ENCODE measurements around the gene GPR146.
A peak's percentile ranks its signal among the peaks of the same experiment; 100 is the strongest.

The GPR146 gene

DNA sequence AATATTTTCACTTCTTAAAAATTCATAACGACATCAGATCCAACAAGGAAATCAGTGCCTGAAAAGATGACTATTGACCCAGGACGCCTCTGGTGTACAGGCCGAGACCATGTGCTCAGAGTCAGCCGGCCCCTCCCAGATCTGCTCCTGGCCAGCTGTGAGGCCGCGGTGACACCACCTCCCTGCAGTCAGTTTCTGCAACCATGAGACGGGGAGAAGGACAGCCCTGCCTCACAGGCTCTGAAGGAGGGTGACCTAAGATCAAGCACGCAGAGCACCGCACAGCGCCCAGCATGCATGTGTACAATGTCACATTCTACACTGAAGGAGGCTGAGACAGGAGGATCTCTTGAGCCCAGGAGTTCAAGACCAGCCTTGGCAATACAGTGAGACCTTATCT lies 40.9 kb downstream of the GPR146 start:
- no peaks in the 10 kb centered on the region for H3K27me3 Mint-ChIP-seq
- H3K27ac Mint-ChIP-seq = no peak overlapping the region
- no peak overlapping the region for H3K4me3 Mint-ChIP-seq
- no peaks in the 10 kb centered on the region for H3K9me3 Mint-ChIP-seq
- peaks cover 13% of the 10 kb centered on the region for H3K4me1 Mint-ChIP-seq
- no peaks in the 10 kb centered on the region for H3K36me3 Mint-ChIP-seq

DNA sequence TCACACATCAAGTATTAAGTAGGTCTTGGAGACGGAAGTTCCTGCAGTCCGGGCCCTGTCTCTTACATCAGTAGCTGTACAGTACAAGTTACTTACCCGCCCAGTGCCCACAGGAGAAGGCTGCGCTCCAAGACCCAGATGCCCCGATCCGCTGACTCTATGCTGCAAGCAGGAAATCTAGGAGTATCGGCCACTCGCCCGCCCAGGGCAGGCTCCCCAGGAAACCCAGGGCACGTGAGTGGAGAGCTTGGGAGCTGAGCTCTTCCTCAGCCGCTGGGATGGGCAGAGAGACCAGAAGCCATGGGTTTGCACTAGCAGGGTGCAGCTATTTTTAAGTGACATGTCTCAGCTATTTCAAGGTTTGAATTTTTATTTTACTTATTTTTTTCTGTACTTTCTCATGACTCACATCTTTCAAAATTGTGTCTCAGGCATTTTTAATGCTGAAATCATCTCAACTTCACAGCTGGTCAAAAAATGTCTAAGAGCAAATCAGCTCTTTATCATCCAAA lies 41.6 kb downstream of the GPR146 start:
- Mint-ChIP-seq H3K36me3 (no peaks in the 10 kb centered on the region), H3K9me3 (no peaks in the 10 kb centered on the region), H3K4me3 (no peak overlapping the region), H3K27ac (no peak overlapping the region), H3K4me1 (peaks cover 13% of the 10 kb centered on the region), H3K27me3 (no peaks in the 10 kb centered on the region)

DNA sequence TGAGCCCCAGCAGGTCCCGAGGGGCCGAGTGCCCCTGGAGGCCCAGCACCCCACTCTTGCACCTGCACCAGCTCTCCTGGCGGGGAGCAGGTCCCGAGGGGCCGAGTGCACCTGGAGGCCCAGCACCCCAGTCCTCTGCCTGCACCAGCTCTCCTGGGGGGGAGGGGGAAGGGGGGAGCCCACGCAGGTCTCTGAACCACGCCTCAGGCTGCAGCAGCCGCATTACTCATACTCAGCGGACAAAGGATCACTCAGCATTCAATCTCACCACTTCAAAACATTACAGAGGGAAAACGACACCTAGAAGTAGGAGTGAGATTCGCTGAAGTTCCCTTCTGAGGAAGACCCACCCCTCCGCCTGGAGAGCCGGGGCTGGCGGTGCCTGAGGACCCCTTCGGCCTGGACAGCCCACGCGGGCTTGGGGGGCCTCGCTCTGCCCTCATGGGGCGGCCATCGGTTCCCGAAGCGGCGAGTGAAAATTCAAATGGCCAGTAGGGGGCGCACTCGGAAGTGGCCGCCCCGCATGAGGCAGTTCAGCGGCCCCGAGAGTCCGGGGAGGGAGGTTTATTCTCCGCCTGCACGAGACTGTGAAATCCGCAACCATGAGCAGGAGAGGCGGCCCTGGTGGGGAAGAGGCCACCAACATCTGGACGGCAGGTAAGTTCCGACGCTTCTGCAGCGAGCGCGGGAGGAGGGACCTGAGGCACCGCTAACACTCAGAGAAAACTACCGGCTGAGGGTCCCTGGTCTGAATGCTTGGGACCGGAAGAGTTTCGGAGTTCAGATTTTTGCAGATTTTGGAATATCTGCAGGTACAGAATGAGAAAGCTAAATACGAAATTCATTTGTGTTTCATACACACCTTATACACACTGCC lies 42.5 kb downstream of the GPR146 start:
- Mint-ChIP-seq H3K4me1 (peaks cover 13% of the 10 kb centered on the region), H3K4me3 (peak overlapping the region; percentile 58), H3K27me3 (no peaks in the 10 kb centered on the region), H3K36me3 (no peaks in the 10 kb centered on the region), H3K9me3 (no peaks in the 10 kb centered on the region), H3K27ac (peak overlapping the region; percentile 68)

DNA sequence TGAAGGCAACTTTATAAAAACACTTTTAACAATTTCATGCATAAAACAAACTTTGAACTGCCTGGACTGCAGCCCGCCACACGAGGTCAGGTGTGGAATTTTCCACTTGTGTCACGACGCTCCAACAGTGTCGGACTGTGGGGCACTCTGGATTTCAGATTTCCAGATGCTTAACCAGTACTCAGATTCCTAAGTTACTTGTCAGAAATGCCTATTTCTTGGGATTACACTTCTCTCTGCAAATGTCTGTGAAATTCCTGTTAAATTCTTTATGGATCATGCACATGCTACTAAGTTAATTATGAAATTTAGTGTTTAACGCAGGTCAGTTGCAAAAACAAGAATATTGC lies 43.1 kb downstream of the GPR146 start:
- Mint-ChIP-seq H3K4me1 (peaks cover 13% of the 10 kb centered on the region), H3K4me3 (peak overlapping the region; percentile 58), H3K36me3 (no peaks in the 10 kb centered on the region), H3K9me3 (no peaks in the 10 kb centered on the region), H3K27ac (no peak overlapping the region), H3K27me3 (no peaks in the 10 kb centered on the region)

DNA sequence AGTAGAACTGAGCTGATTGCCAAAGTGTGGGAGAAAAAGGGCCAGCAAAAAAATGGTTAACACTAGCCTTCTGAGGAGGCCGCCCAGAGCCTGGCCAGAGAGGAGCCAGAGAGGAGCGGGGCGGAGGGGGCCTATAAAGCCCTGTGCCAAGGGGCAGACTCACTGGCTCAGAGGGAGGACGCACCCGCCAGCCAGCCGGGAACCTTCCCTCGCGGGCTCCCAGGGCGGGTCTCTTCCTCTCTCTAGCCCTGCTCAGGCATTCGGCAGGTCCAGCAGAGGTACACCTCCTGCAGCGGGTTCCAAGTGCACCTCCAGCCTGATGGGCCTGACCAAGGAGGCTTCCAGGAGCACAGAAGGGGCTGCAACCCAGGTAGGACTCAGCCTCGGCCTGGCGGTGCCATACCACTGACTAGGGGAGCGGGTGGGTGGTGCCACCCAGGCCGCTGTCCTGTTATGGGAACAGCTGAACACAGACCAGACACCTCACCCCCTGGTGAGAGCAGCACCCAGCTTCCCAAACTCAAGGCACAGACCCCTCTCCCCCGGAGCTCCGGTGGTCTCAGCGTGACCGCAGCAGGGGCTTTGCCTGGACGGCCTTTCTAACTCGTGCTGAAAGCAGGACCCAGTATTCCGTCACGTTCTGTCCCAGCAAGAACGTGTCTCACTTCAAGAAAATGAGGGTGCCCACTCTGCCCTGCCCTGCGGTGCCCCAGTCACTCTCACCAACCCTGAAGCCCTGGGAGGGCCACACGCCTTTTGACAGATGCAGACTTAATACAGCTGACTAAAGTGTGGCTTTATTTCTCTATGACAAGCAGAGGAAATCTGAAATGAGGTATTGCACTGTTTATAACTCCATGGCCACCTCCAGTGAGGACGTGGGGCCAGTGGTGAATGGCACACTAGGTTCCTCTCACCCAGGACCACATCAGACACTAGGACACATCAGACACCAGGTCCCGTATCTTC lies 43.9 kb downstream of the GPR146 start, which contains the start of gene GPER1:
GPER1 (plus strand) TSS at position 162 of the 969 bp plus-strand sequence. CDS start 3,616 bp downstream, outside the sequence.
- Mint-ChIP-seq H3K27me3 (no peaks in the 10 kb centered on the region), H3K4me1 (peaks cover 13% of the 10 kb centered on the region), H3K4me3 (peak within 1 kb of the TSS; percentile 58), H3K36me3 (no peaks in the 10 kb centered on the region), H3K9me3 (no peaks in the 10 kb centered on the region), H3K27ac (peak within 1 kb of the TSS; percentile 68)

DNA sequence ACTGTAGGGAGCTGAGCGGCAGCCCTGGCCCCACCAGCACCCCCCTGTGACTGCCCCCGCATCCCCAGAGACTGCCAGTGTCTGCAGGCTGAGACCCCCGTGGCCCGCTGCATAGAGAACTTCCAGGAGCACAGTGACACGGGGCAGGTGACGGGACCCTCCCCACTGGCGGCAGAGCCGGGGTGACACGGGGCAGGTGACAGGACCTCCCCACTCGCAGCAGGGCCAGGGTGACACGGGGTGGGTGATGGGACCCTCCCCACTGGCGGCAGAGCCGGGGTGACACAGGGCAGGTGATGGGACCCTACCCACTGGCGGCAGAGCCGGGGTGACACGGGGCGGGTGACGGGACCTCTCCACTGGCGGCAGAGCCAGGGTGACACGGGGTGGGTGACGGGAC lies 45.9 kb downstream of the GPR146 start:
- H3K27ac Mint-ChIP-seq = no peak overlapping the region
- H3K4me1 Mint-ChIP-seq = peaks cover 13% of the 10 kb centered on the region
- H3K36me3 Mint-ChIP-seq = no peaks in the 10 kb centered on the region
- no peaks in the 10 kb centered on the region for H3K9me3 Mint-ChIP-seq
- no peaks in the 10 kb centered on the region for H3K27me3 Mint-ChIP-seq
- H3K4me3 Mint-ChIP-seq = no peak overlapping the region

DNA sequence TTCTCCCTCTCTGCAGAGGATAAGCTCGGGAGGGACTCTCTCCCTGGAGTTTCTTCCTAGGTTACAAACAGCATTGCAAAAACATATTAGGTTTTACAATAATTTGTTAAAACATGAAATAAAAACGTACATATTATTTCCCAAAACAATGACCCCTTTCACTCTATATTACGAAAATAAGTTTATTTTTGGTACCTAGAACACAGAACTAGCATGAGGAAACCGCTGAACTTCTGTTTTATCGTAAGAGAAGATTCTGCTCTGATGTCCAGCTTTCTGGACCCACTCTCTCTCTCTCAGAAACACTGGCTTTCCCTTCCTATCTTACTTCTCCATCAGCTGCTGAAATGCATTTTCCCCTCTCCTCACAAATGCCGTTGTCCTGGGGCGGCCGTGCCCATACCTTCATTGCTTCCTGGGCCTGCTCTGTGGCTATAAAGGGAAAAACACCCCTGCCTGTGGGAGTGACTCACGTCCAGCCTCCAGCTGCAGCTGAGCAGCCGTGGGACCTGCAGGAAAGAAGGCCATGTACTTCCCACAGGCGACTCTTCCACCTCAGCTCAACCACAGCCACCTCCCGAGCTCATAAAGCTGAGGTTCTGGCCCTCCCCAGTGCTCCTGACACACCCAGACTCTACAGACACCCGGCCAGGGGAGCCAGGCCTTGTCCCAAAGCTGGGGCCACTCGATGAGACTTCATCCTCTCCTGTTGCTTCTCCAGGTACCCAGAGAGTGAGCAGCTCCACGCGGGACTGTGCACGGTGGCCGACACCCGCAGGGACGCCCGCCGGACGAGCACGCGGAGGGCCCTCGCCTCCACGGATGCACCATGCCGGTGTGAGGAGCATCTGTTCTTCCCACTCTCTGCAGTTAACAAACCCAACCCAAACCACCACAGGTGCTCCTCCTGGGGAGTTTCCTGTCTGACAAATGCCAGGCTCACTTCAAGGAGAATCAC lies 46.6 kb downstream of the GPR146 start:
- H3K36me3 Mint-ChIP-seq = no peaks in the 10 kb centered on the region
- H3K27me3 Mint-ChIP-seq = no peaks in the 10 kb centered on the region
- H3K27ac Mint-ChIP-seq = no peak overlapping the region
- peaks cover 13% of the 10 kb centered on the region for H3K4me1 Mint-ChIP-seq
- H3K4me3 Mint-ChIP-seq = no peak overlapping the region
- no peaks in the 10 kb centered on the region for H3K9me3 Mint-ChIP-seq

DNA sequence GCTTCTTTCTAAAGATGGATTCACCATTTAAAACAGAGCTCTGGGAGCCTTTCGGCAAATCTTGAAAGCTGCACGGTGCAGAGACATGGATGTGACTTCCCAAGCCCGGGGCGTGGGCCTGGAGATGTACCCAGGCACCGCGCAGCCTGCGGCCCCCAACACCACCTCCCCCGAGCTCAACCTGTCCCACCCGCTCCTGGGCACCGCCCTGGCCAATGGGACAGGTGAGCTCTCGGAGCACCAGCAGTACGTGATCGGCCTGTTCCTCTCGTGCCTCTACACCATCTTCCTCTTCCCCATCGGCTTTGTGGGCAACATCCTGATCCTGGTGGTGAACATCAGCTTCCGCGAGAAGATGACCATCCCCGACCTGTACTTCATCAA lies 47.3 kb downstream of the GPR146 start:
- no peaks in the 10 kb centered on the region for H3K9me3 Mint-ChIP-seq
- no peak overlapping the region for H3K27ac Mint-ChIP-seq
- H3K4me1 Mint-ChIP-seq = peaks cover 11% of the 10 kb centered on the region
- no peaks in the 10 kb centered on the region for H3K36me3 Mint-ChIP-seq
- no peak overlapping the region for H3K4me3 Mint-ChIP-seq
- no peaks in the 10 kb centered on the region for H3K27me3 Mint-ChIP-seq

DNA sequence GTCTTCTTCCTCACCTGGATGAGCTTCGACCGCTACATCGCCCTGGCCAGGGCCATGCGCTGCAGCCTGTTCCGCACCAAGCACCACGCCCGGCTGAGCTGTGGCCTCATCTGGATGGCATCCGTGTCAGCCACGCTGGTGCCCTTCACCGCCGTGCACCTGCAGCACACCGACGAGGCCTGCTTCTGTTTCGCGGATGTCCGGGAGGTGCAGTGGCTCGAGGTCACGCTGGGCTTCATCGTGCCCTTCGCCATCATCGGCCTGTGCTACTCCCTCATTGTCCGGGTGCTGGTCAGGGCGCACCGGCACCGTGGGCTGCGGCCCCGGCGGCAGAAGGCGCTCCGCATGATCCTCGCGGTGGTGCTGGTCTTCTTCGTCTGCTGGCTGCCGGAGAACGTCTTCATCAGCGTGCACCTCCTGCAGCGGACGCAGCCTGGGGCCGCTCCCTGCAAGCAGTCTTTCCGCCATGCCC lies 47.9 kb downstream of the GPR146 start:
- no peaks in the 10 kb centered on the region for H3K27me3 Mint-ChIP-seq
- H3K36me3 Mint-ChIP-seq = no peaks in the 10 kb centered on the region
- no peak overlapping the region for H3K27ac Mint-ChIP-seq
- H3K9me3 Mint-ChIP-seq = no peaks in the 10 kb centered on the region
- no peak overlapping the region for H3K4me3 Mint-ChIP-seq
- H3K4me1 Mint-ChIP-seq = peaks cover 6% of the 10 kb centered on the region

DNA sequence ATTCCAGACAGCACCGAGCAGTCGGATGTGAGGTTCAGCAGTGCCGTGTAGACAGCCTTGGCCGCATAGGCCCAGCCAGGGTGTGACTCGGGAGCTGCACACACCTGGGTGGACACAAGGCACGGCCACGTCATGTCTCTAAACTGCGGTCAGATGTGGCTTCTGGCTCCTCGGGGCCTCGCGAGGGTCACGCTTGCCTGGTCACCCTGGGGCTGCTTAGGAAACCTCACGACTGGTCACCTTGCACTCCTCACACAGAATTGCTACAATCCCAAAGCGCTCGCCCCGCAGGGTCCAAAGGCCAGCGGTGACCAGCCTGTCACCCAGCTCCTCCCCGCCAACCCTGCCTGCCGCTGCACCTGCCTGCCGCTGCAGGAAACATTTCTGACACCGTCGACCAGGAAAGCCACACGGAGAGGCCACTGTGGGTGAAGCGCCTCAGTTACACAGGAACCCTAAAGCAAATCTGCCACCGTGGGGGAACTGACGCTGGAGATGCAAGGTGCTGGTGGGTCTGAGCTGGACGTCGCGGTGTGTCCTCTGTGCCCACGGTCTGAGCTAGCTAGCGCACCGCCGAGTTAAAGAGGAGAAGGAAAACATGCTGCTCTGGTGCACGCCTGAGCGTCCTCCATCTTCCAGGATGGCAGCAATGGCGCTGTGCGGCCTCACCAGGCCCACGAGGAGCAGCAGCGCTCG lies 48.6 kb downstream of the GPR146 start:
- Mint-ChIP-seq H3K36me3 (peaks cover 3% of the 10 kb centered on the region), H3K9me3 (no peaks in the 10 kb centered on the region), H3K27ac (no peak overlapping the region), H3K4me3 (no peak overlapping the region), H3K4me1 (no peaks in the 10 kb centered on the region), H3K27me3 (no peaks in the 10 kb centered on the region)

DNA sequence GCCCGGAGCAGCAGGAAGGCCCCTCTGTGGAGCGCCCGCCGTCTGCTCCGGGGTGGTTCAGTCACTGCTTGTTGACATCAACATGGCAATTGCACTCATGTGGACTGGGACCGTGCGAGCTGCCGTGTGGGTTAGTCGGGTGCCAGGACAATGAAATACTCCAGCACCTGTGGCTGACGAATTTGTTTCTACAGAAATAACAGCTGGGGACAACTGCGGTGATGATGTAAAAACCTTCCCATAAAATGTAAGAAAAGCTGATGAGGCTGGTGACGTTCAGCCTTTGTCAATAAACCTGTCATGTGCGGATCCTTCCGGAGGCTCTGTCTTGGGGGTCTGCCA lies 49.1 kb downstream of the GPR146 start:
- no peaks in the 10 kb centered on the region for H3K4me1 Mint-ChIP-seq

DNA sequence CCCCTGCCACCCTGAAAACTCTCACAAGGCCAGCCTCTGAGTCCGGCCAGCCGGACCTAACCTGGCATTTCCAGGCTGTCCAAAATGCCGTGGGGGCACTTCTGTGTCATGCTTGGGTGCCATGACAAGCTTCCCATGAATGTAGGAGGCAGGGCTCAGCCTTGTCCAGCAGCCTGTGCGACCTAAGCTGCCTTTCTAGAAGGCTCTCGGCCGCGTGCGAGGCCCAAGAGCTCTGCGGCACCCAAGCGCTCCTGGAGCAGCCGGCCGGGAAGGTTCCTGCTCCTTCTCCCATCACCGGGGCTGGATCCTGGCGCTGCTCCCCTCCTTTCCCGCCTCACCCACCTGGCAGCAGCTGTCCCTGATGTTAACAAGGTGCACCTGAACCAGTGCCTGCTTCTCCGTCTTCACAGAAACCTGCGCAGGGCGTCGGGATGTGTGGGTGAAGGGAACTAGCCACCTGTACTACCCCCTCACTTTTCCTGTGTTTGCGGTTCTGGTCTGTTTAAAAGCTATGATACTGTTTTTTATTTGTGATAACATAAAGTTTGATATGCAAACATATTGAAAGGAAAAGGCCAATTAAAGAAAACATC lies 49.7 kb downstream of the GPR146 start:
- Mint-ChIP-seq H3K27ac (no peak overlapping the region), H3K9me3 (no peaks in the 10 kb centered on the region), H3K4me1 (no peaks in the 10 kb centered on the region), H3K4me3 (no peak overlapping the region), H3K27me3 (no peaks in the 10 kb centered on the region), H3K36me3 (peaks cover 6% of the 10 kb centered on the region)

More for the DNA sequence above, 49.1 kb downstream of the GPR146 start:
- Mint-ChIP-seq H3K9me3 (no peaks in the 10 kb centered on the region), H3K4me3 (no peak overlapping the region), H3K27me3 (no peaks in the 10 kb centered on the region), H3K36me3 (peaks cover 6% of the 10 kb centered on the region), H3K27ac (no peak overlapping the region)

DNA sequence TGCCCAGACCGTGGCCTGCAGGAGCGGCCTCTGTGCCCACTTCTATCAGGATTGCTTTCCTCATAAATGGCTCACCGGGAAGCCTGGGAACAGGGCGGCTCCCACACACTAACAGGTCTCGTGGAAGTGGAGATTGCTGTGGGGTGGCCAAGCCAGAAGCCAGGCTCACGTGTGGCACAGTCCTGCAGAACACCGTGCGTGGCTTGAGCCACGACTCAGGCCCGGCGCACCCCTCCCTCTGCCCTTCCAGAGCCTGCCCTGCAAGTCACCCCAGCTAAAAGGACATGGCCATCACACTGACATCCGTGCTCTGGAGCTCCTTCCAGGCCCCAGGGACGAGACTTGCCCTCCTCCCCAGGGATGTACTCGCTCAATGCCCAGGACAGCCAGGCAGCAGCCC lies 50.5 kb downstream of the GPR146 start:
- H3K9me3 Mint-ChIP-seq = no peaks in the 10 kb centered on the region
- no peaks in the 10 kb centered on the region for H3K4me1 Mint-ChIP-seq
- H3K27ac Mint-ChIP-seq = no peak overlapping the region
- H3K27me3 Mint-ChIP-seq = no peaks in the 10 kb centered on the region
- no peak overlapping the region for H3K4me3 Mint-ChIP-seq
- peaks cover 8% of the 10 kb centered on the region for H3K36me3 Mint-ChIP-seq

DNA sequence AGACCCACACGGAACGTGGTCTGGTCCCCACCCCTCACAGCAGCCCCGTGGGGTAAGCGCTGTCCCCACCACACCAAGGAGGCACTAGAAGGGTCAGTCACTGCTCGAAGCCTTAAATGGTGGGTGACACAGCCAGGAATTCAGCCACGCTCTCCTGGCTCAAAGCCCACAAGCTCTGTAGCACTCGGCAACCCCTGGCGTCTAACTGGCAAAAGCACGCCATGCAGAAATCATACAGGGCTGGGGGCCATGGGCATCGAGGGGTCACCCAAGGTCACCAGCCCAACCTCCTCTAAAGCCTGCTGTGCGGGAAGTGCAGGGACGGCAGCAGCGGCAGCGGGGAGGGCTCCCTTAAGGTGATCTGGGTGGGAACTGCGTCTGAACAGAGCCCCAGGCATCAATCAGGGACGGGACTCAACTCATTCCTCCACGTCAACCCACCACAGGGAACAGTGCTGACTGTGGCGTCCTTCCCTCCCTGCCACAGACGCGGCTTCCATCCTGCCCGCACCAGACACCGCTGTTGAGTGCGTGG lies 51.3 kb downstream of the GPR146 start:
- no peaks in the 10 kb centered on the region for H3K4me1 Mint-ChIP-seq
- no peak overlapping the region for H3K27ac Mint-ChIP-seq
- no peak overlapping the region for H3K4me3 Mint-ChIP-seq
- H3K27me3 Mint-ChIP-seq = no peaks in the 10 kb centered on the region
- peaks cover 8% of the 10 kb centered on the region for H3K36me3 Mint-ChIP-seq
- H3K9me3 Mint-ChIP-seq = no peaks in the 10 kb centered on the region

All from activated naive CD4-positive, alpha-beta T cell treated with anti-CD3 and anti-CD28 coated beads, Interleukin-2, amount 50 U/mL, for 24 hours (primary cell).